ENCODE data around the gene POLL. TPM values are rescaled to one million over a fixed set of nuclear protein-coding genes. Genes with fewer than 3 reads are reported as not detected.

POLL gene
- total and polyA plus RNA-seq, 2 donors (not counting 3 experiments of a cell fraction or from before 2014, with no cell fraction given): 34.3 to 42.3 TPM

DNA sequence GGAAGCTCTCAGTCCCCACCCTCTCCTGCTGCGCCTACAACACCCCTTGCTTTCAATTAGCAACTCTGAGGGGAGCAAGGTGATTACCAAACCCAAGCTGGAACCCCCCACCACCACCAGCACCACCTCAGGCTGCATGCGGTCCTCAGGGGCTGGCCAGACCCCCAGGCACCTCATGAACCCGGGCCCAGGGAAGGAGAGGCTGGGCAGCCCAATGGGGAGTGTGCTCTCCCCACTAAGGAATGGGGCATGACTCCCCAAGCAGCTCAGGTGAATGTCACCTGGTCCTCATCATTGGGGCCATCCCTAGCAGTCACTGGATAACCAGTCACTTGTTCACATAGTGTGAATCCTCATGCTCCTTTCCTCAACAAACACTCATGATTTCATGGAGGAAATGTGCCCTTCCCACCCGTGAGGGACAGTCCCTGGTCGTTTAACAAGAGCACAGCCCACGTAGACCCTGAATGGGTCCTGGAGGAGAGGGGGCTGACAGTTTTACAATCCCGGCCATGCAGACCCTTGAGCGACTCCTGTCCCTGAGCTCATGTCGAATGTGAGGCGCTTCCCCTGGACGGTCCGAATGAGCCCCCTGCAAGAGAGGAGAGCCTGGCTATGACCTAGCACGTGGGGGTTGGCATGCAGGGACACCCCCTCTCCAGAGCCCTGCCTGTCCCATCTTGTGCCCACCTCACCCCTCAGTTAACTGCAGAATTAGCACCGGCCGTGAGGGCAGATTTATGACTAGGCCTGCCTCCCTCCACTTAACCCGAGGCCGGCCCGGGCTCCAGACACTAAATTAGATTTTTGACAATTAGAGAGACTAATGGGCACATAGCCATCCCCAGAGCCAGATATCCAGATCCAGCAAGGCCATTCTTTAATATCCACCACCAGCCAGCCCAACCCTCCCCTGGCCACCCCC is 29.1 kb downstream of the POLL start:
- H3K9me3 ChIP-seq (replicated peaks; ENCODE audit: control insufficient read depth, insufficient read depth, low read length): no peaks in the 10 kb centered on the region
- H3K4me1 ChIP-seq (ENCODE audit: control insufficient read depth, extremely low read depth, insufficient read depth, low read length): no peaks in the 10 kb centered on the region
- H3K9me1 ChIP-seq (replicated peaks; ENCODE audit: control insufficient read depth, extremely low read depth, insufficient read depth, low read length): no peaks in the 10 kb centered on the region
- H3K36me3 ChIP-seq (ENCODE audit: control insufficient read depth in 2 of 2, extremely low read depth in 1 of 2, insufficient read depth in 2 of 2, low read length in 2 of 2): peaks cover 0 to 3% of the 10 kb centered on the region in 2 experiments
- no peak overlapping the region for H3K27ac ChIP-seq (ENCODE audit: insufficient read depth, low read depth, low read length)
- DNase-seq (ENCODE audit: low read depth, low spot score) (no peak), FAIRE-seq (no peak)
- dilution Hi-C loops (cut with MboI; ENCODE audit: extremely low pct_ligation_motif_present, low sequenced_read_pairs) (no loop called here), intact Hi-C loops (cut with micrococcal nuclease) (no loop called here)
- H3K27me3 ChIP-seq (ENCODE audit: control insufficient read depth in 2 of 2, insufficient read depth in 2 of 2, low read length in 2 of 2): no peaks in the 10 kb centered on the region
- no peaks in the 10 kb centered on the region for H3K79me2 ChIP-seq (ENCODE audit: control insufficient read depth, insufficient read depth, low read length)
- POLR2A ChIA-PET: no interaction called here
- CTCF ChIA-PET: interaction anchor here (0.9 to 1.6 kb wide), 4 partner anchors 92 to 268 kb away, joined by 3 to 6 read pairs (median 4); no protein-coding TSS in a partner anchor
- no peak overlapping the region for H2AFZ ChIP-seq (ENCODE audit: low read depth, low read length)
- H3K9ac ChIP-seq (replicated peaks; ENCODE audit: extremely low read depth, insufficient read depth, low read length): no peak overlapping the region
- TF ChIP-seq JUN (IDR thresholded peaks at IDR 0.05; ENCODE audit: borderline replicate concordance, insufficient read depth, insufficient read length, low read depth) (no peak), POLR2AphosphoS5 (IDR thresholded peaks at IDR 0.05; ENCODE audit: insufficient read depth, low read depth, low read length) (no peak), GATA2 (IDR thresholded peaks at IDR 0.05; ENCODE audit: insufficient read depth, insufficient read length, low read depth, low read length) (no peak), FOS (IDR thresholded peaks at IDR 0.05; ENCODE audit: borderline replicate concordance, insufficient read depth, low read length) (no peak), POLR2A (IDR thresholded peaks at IDR 0.05; ENCODE audit: low read depth, low read length) (no peak)
- TF ChIP-seq, protein P1, sequence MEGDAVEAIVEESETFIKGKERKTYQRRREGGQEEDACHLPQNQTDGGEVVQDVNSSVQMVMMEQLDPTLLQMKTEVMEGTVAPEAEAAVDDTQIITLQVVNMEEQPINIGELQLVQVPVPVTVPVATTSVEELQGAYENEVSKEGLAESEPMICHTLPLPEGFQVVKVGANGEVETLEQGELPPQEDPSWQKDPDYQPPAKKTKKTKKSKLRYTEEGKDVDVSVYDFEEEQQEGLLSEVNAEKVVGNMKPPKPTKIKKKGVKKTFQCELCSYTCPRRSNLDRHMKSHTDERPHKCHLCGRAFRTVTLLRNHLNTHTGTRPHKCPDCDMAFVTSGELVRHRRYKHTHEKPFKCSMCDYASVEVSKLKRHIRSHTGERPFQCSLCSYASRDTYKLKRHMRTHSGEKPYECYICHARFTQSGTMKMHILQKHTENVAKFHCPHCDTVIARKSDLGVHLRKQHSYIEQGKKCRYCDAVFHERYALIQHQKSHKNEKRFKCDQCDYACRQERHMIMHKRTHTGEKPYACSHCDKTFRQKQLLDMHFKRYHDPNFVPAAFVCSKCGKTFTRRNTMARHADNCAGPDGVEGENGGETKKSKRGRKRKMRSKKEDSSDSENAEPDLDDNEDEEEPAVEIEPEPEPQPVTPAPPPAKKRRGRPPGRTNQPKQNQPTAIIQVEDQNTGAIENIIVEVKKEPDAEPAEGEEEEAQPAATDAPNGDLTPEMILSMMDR (IDR thresholded peaks at IDR 0.05; ENCODE audit: extremely low read depth in 1 of 2, insufficient read depth in 1 of 2, low read depth in 1 of 2, low read length in 2 of 2): no peak
- no TSS peak for BruUV-seq (replicated peaks)
- H3K4me2 ChIP-seq (ENCODE audit: insufficient read depth, low read length): no peak overlapping the region
- no peaks in the 10 kb centered on the region for H4K20me1 ChIP-seq (replicated peaks; ENCODE audit: control insufficient read depth, extremely low read depth, insufficient read depth, low read length)
- no peak overlapping the region for H3K4me3 ChIP-seq (replicated peaks in 1 of 3; ENCODE audit: insufficient read depth in 1 of 3, low read depth in 1 of 3, low read length in 3 of 3)

Measured in endothelial cell of umbilical vein (primary cell).